GM12873 (cell line): ENCODE results near the gene IVD.

ENCODE experiments used
- TF ChIP-seq, protein P1 (sequence below): IDR thresholded peaks from 2 replicates; pipeline ENCODE4 v1.5.1; 2012; ENCODE audit warnings: low read depth, mild to moderate bottlenecking, moderate library complexity, low read length, control low read depth; ENCODE audit not compliant: insufficient read depth; ENCODE audit errors: missing control alignments

Gene IVD

GRCh38 chr15:40405501-40406381, at the start of gene IVD:
Gene IVD (plus strand): TSS chr15:40405795. CDS start chr15:40405828, 33 bp downstream.
- TF ChIP-seq, protein P1, sequence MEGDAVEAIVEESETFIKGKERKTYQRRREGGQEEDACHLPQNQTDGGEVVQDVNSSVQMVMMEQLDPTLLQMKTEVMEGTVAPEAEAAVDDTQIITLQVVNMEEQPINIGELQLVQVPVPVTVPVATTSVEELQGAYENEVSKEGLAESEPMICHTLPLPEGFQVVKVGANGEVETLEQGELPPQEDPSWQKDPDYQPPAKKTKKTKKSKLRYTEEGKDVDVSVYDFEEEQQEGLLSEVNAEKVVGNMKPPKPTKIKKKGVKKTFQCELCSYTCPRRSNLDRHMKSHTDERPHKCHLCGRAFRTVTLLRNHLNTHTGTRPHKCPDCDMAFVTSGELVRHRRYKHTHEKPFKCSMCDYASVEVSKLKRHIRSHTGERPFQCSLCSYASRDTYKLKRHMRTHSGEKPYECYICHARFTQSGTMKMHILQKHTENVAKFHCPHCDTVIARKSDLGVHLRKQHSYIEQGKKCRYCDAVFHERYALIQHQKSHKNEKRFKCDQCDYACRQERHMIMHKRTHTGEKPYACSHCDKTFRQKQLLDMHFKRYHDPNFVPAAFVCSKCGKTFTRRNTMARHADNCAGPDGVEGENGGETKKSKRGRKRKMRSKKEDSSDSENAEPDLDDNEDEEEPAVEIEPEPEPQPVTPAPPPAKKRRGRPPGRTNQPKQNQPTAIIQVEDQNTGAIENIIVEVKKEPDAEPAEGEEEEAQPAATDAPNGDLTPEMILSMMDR = no peak

DNA sequence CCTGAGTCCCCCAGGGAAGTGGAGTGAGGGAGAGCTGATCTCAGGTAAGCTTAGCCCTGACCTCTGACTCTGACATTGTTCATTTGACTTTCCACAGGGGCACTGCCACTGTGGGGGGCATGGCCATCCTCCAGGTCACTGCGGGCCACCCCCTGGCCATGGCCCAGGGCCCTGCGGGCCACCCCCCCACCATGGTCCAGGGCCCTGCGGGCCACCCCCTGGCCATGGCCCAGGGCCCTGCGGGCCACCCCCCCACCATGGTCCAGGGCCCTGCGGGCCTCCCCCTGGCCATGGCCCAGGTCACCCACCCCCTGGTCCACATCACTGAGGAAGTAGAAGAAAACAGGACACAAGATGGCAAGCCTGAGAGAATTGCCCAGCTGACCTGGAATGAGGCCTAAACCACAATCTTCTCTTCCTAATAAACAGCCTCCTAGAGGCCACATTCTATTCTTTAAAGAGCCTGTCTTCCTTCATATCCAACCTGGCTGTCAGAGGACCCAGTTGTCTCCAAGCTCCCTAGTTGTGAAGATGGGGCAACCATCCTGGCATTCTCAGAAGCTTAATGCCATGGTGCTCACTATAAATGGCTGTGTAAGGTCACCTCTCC, 49.5 kb upstream of the IVD start:
- TF ChIP-seq, protein P1 = no peak

DNA sequence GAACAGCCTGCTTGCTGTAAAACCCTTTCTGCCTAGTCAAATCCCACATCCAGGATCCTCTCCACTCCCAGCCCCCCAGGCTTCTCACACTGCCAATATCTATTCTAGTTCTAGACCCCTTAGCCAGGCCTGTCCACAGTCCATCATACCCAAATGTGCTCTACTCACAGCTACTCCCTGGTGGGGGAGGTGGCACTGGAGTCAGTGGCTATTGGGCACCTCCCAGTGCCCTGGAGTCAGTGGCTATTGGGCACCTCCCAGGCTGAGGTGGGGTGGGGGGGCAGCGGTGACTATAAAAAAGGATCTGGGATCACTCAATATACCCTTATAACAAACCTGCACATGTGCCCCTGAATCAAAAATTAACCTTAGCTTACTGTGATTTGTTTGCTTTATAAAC, 48.3 kb upstream of the IVD start:
- TF ChIP-seq, protein P1 = no peak

DNA sequence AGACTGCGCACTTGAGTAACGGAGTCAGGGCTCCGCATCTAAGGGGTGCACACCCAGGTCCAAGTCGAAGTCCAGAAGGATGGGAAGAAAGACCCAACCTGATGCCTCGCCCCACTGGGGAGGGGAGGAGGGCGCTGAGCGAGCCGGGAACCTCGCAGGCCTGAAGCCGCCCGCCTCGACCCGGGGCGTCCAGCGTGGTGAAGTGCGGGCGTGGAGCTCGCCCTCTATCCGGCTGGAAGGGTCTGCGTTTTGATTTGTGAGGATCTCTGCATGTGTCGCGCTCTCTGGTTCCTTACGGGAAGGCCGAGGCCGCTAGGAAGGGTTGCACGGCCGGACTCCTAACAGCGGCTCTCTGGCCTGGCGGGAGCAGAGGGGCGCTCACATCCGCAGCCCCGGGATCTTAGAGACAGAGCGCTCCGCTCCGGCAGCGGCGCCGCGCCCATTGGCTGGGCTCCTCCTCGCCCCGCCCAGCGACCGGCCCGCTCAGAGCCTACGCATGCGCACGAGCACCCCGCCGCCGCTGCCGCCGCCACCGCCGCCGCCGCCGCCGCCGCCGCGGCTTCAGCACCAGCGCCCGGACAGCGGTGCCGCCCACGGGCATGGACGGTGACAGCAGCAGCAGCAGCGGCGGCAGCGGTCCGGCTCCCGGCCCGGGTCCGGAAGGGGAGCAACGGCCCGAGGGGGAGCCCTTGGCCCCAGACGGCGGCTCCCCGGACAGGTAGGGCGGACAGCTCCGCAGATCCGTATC, 47.7 kb upstream of the IVD start, which contains the start of gene DISP2:
Gene DISP2, plus strand, starts transcription at position 497 of the 748 bp plus-strand sequence. Its CDS starts 103 bp downstream, at position 600.
- TF ChIP-seq, protein P1 = no peak

DNA sequence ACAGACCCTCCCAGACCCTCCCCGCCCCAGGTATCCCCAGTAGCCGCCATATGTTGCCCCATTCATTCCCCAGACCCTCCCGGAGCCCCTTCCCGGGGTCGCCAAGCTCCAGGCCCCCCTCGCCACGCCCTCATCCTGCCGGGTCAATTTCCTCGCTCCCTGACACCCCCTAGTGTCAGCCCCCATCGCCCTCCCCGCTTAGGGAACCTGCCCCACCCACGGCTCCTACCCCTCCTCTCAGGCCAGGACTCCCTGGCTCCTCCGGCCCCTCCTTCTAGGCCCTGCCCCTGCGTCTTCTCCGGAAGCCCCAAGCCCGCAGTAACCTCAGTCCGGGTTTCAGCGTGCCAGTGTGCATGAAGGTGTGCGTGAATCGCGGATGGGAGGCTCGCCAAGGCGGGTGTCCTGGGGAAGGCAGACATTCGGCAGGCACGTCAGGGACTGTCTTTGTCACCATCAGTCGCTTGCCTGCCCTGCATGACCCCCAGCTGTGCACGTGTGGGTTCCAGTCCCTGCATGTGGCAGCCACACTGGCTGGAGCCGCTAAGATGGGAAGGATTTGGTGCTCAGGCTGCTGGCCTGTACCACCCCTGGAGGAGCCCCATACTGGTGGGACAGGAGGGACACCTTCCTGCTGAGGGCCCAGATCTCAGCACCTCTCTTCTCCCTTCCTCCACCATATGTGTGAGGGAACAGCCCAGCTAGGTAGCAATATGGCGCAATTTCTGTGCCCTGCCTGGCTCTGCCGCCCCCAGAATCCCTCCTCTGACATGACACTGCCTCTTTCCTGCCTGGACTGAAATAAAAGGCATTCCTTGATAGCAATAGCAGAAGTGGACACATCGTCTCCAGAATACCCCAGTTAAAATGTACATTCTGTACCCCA, 46.9 kb upstream of the IVD start:
- TF ChIP-seq, protein P1 = peak; percentile 11

DNA sequence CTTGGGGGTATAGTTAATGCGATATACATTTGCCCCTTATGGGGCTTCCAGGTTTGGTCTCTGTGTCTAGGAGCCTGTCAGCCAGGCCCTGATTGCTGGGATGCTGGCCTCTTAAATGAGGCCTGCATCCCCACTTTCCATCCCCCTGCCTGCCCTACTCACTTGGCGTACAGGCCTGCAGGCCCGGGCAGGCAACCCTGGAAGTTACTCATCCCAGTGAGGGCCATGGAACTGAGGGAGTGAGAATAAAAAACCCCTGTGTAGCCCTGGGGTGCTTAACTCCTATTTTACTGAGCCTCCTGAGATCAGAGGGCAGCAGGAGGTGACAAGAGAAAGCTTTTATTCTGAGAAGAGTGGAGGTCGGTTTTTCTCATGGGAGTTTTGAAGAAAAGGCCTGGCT, 45.6 kb upstream of the IVD start:
- TF ChIP-seq, protein P1 = no peak
